Ishikawa (cell line): Measurements from ENCODE around the gene CCT6B.

Experiments
- CEBPB ChIP-seq: IDR thresholded peaks from 2 replicates; pipeline ENCODE4 v1.6.1; 2012
- CREB1 ChIP-seq: IDR thresholded peaks from 2 replicates; pipeline ENCODE4 v1.6.1; 2012; ENCODE audit warnings: low read depth
- EGR1 ChIP-seq: IDR thresholded peaks from 2 replicates; pipeline ENCODE4 v1.6.1; 2012
- EP300 ChIP-seq: IDR thresholded peaks from 2 replicates; pipeline ENCODE4 v1.6.1; 2012; ENCODE audit warnings: borderline replicate concordance
- FOXM1 ChIP-seq: IDR thresholded peaks from 2 replicates; pipeline ENCODE4 v1.6.1; 2012; ENCODE audit warnings: low read depth, borderline replicate concordance
- NFIC ChIP-seq: IDR thresholded peaks from 2 replicates; pipeline ENCODE4 v1.6.1; 2012
- RAD21 ChIP-seq: IDR thresholded peaks from 2 replicates; pipeline ENCODE4 v1.6.1; 2012; ENCODE audit warnings: low read depth
- TAF1 ChIP-seq: IDR thresholded peaks from 2 replicates; pipeline ENCODE4 v1.6.1; 2012; ENCODE audit warnings: low read depth, mild to moderate bottlenecking
- TCF12 ChIP-seq: IDR thresholded peaks from 2 replicates; pipeline ENCODE4 v1.6.1; 2012; ENCODE audit warnings: low read depth
- TEAD4 ChIP-seq: IDR thresholded peaks from 2 replicates; pipeline ENCODE4 v1.6.1; 2012
- YY1 ChIP-seq: IDR thresholded peaks from 2 replicates; pipeline ENCODE4 v1.6.1; 2012; ENCODE audit warnings: low read depth
- ZBTB7A ChIP-seq: IDR thresholded peaks from 2 replicates; pipeline ENCODE4 v1.6.1; 2012; ENCODE audit warnings: low read depth
- TF ChIP-seq, protein P1 (sequence below): IDR thresholded peaks from 2 replicates; pipeline ENCODE4 v1.6.1; 2012; ENCODE audit warnings: low read depth, mild to moderate bottlenecking
- TF ChIP-seq, protein P2 (sequence below): IDR thresholded peaks from 2 replicates; pipeline ENCODE4 v1.6.1; 2012
- TF ChIP-seq, protein P3 (sequence below): IDR thresholded peaks from 2 replicates; pipeline ENCODE4 v1.6.1; 2012

The CCT6B gene

DNA sequence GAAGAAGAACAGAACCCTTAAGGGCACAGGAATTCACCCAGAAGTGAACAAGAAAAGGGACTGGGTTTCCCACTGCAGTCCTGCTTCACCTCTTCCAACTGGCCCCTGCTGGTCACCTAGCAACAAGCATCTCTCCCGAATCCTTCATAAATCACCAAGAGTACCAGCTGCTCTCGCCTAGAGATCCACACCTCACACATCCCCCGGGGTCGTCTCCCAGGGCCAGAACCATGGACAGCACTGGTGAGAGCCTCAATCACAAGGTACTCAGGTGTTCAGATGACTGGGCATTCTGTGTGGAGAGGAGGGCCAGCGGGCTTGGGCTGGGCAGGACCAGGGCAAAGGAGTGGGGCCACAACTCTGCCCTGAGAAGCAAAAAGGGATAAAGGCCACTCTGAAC is 65.9 kb downstream of the CCT6B start:
- TF ChIP-seq, protein P1, sequence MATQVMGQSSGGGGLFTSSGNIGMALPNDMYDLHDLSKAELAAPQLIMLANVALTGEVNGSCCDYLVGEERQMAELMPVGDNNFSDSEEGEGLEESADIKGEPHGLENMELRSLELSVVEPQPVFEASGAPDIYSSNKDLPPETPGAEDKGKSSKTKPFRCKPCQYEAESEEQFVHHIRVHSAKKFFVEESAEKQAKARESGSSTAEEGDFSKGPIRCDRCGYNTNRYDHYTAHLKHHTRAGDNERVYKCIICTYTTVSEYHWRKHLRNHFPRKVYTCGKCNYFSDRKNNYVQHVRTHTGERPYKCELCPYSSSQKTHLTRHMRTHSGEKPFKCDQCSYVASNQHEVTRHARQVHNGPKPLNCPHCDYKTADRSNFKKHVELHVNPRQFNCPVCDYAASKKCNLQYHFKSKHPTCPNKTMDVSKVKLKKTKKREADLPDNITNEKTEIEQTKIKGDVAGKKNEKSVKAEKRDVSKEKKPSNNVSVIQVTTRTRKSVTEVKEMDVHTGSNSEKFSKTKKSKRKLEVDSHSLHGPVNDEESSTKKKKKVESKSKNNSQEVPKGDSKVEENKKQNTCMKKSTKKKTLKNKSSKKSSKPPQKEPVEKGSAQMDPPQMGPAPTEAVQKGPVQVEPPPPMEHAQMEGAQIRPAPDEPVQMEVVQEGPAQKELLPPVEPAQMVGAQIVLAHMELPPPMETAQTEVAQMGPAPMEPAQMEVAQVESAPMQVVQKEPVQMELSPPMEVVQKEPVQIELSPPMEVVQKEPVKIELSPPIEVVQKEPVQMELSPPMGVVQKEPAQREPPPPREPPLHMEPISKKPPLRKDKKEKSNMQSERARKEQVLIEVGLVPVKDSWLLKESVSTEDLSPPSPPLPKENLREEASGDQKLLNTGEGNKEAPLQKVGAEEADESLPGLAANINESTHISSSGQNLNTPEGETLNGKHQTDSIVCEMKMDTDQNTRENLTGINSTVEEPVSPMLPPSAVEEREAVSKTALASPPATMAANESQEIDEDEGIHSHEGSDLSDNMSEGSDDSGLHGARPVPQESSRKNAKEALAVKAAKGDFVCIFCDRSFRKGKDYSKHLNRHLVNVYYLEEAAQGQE, result peak; percentile 77
- TF ChIP-seq CREB1, result no peak

DNA sequence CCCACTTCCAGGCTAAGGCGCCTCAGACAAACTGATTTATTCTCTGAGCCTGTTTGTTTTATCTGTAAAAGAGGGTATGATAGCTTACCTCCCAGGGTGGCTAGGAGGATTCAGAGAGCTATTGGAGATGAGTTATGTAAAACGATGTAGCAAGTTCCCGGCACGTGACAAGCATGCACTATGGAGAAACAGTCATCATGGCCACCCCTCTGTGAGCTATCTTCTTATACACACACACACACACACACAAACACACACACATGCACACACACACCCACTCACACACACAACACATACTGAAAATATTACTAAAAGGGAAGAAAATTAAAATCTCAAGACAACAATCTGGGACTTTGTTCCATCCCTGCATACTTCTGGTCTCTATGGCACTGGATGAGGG is 66.3 kb downstream of the CCT6B start:
- TF ChIP-seq, protein P1, result no peak
- TF ChIP-seq RAD21 (no peak), CEBPB (no peak), ZBTB7A (no peak), YY1 (no peak), EGR1 (no peak), CREB1 (no peak), EP300 (no peak), NFIC (no peak), TAF1 (no peak), TCF12 (no peak), TEAD4 (no peak)
- TF ChIP-seq, protein P2, sequence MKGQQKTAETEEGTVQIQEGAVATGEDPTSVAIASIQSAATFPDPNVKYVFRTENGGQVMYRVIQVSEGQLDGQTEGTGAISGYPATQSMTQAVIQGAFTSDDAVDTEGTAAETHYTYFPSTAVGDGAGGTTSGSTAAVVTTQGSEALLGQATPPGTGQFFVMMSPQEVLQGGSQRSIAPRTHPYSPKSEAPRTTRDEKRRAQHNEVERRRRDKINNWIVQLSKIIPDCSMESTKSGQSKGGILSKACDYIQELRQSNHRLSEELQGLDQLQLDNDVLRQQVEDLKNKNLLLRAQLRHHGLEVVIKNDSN, result no peak
- TF ChIP-seq, protein P3, sequence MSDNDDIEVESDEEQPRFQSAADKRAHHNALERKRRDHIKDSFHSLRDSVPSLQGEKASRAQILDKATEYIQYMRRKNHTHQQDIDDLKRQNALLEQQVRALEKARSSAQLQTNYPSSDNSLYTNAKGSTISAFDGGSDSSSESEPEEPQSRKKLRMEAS, result no peak

DNA sequence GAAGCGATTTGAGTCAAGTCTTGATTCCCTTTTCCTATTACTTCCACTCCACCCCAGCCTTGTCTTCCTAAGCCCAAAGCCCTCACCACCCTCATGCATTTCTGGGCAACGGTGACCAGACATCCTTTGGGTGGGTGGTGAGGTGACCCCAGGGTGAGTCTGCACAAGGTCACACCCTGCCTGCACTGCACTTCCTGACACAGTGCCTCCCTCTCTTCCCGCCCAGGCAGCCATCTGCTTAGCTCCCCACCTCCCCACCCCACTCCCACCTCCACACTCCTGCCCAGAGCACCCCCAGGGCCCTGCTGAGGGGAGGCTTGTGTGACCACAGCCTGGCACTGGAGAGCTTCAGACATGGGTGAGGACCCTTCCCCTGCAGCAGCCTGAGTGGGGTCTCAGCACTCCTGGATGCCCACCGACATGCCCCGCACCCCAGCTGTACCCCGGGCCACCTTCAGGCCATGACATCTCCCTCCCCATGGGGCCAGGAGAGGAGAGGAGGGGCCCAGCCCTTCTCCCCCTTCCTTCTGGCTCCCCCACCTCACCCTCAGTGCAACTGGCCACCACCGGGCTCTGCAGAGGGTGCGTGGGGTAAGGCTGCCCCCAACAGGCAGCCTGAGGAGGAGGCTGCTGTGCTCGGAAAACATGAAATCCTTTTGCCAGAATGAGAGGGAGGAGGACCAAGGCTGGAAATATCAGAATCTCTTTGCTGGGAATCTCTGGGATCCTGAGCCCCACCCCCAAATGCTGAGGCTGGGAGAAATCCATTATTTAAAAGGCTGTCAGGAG is 68.6 kb downstream of the CCT6B start:
- no peak for TF ChIP-seq EP300
- TF ChIP-seq, protein P3, result no peak
- no peak for TF ChIP-seq TEAD4
- TF ChIP-seq CEBPB, result no peak
- TF ChIP-seq TCF12, result no peak
- peak; percentile 56 for TF ChIP-seq RAD21

DNA sequence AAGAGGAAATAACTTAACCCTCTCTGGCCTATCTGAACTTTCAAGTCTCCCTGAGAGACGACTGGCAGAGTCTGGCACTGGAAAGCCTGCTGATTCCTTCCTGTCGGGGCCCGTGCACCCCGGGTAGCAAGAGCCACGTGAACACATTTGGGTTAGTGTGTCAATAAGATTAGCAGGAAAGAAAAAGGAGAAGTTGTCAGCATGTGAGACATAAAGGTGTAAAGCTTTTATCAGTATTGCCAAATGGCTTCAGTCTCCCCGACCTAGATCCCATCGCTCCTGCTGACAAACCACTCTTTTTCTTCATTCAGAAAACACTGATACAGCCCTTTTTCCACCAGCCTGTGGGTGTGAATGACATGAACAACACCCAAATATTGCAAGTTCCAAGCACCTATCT is 74.4 kb downstream of the CCT6B start:
- TF ChIP-seq, protein P2, result no peak
- no peak for TF ChIP-seq FOXM1
- no peak for TF ChIP-seq YY1
- TF ChIP-seq RAD21, result no peak
- TF ChIP-seq, protein P1, result no peak
- no peak for TF ChIP-seq CEBPB
- no peak for TF ChIP-seq TEAD4
- TF ChIP-seq EGR1, result no peak
- no peak for TF ChIP-seq EP300
- no peak for TF ChIP-seq TCF12
- TF ChIP-seq NFIC, result no peak
- TF ChIP-seq ZBTB7A, result no peak
- no peak for TF ChIP-seq TAF1
- TF ChIP-seq CREB1, result no peak
- TF ChIP-seq, protein P3, result no peak
